Measurements from ENCODE around the gene KCNG1.

GRCh38 chr20:50981714-50982048 is 41.2 kb downstream of the KCNG1 start:
- TF ChIP-seq, protein P1, sequence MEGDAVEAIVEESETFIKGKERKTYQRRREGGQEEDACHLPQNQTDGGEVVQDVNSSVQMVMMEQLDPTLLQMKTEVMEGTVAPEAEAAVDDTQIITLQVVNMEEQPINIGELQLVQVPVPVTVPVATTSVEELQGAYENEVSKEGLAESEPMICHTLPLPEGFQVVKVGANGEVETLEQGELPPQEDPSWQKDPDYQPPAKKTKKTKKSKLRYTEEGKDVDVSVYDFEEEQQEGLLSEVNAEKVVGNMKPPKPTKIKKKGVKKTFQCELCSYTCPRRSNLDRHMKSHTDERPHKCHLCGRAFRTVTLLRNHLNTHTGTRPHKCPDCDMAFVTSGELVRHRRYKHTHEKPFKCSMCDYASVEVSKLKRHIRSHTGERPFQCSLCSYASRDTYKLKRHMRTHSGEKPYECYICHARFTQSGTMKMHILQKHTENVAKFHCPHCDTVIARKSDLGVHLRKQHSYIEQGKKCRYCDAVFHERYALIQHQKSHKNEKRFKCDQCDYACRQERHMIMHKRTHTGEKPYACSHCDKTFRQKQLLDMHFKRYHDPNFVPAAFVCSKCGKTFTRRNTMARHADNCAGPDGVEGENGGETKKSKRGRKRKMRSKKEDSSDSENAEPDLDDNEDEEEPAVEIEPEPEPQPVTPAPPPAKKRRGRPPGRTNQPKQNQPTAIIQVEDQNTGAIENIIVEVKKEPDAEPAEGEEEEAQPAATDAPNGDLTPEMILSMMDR (conservative IDR thresholded peaks at IDR 0.05; ENCODE audit: low read depth, low read length), result no peak
- TF ChIP-seq POLR2A (IDR thresholded peaks at IDR 0.05; ENCODE audit: low read depth, low read length) (no peak), USF2 (IDR thresholded peaks at IDR 0.05; ENCODE audit: low read depth, low read length) (no peak), RAD21 (IDR thresholded peaks at IDR 0.05; ENCODE audit: low read length) (no peak), FOS (IDR thresholded peaks at IDR 0.05; ENCODE audit: low read depth, low read length) (no peak), MAZ (IDR thresholded peaks at IDR 0.05; ENCODE audit: borderline replicate concordance, low read depth, low read length) (no peak), SMC3 (IDR thresholded peaks at IDR 0.05; ENCODE audit: low read depth, low read length) (no peak), MAFK (IDR thresholded peaks at IDR 0.05; ENCODE audit: low read depth, low read length) (no peak), RFX5 (IDR thresholded peaks at IDR 0.05; ENCODE audit: low read depth, low read length) (no peak), RCOR1 (IDR thresholded peaks at IDR 0.05; ENCODE audit: insufficient replicate concordance, low read length) (no peak), BHLHE40 (IDR thresholded peaks at IDR 0.05; ENCODE audit: low read depth, low read length) (no peak), CEBPB (IDR thresholded peaks at IDR 0.05; ENCODE audit: low read depth, low read length) (no peak), MXI1 (IDR thresholded peaks at IDR 0.05; ENCODE audit: borderline replicate concordance, low read depth, low read length) (no peak)

Data from IMR-90 (cell line).